Muscle of arm (tissue), 12 donors: Measurements from ENCODE around the gene PPP6R3. TPM values are rescaled to one million over a fixed set of nuclear protein-coding genes. Genes with fewer than 3 reads are reported as not detected.

Experiments used
- polyA plus RNA-seq, 12 donors: library from polyadenylated mRNA; unstranded; fragments of 120-200 nt; gene quantifications; one replicate each; pipeline ENCODE4 v1.2.1, GENCODE V29; 2013; ENCODE audit not compliant: insufficient read length in 12 of 12

The PPP6R3 gene
- polyA plus RNA-seq, 12 donors = 49.0 to 96.1 (median 68.0) TPM; not detected in 1

Other genes with a start within 250 kb of the PPP6R3 start
- gene KMT5B, start 247.5 kb upstream of the PPP6R3 start, polyA plus RNA-seq = 10 to 100 TPM in 11 of 12 donors, not detected in 1; 40.3 to 61.3 (median 47.9) TPM
- 10 to 100 TPM in 11 of 12 donors, not detected in 1; 20.9 to 47.8 (median 26.9) TPM for gene C11orf24, start 188.8 kb upstream of the PPP6R3 start, polyA plus RNA-seq
- gene LRP5, start 148.2 kb upstream of the PPP6R3 start, polyA plus RNA-seq = 10 to 100 TPM in 11 of 12 donors, not detected in 1; 33.3 to 88.3 (median 44.0) TPM
- gene GAL, start 223.8 kb downstream of the PPP6R3 start, polyA plus RNA-seq = 10 to 100 TPM in 1 of 12 donors, under 1 TPM in 8, not detected in 3; 0.24 to 15.4 (median 0.48) TPM